Urothelium cell line (cell line): Measurements from ENCODE around the gene ATP1A4.
"Not testable (repeated sequence)": the region's sequence is repeated elsewhere in the genome, so short reads cannot be mapped to it uniquely, and the experiment has no call there.

Experiments used
- DNase-seq: peaks from one replicate; pipeline ENCODE4 v3.0.0; 2011; ENCODE audit warnings: low spot score, mixed read lengths
- FAIRE-seq: peaks from 2 replicates; lab custom pipeline; 2011; peaks lifted over from hg19 to GRCh38; lab: Jason Lieb, UNC

The ATP1A4 gene

GRCh38 chr1:160122978-160123495 lies 28.4 kb upstream of the ATP1A4 start:
- DNase-seq (no peak), FAIRE-seq (no peak)

- DNase-seq (no peak), FAIRE-seq (no peak)
Observed at GRCh38 chr1:160123726-160124125, 27.7 kb upstream of the ATP1A4 start.

- peak; percentile 90 for DNase-seq
- FAIRE-seq, result peak; percentile 96
Observed at GRCh38 chr1:160124705-160125478, 26.5 kb upstream of the ATP1A4 start.

GRCh38 chr1:160125746-160126145 lies 25.7 kb upstream of the ATP1A4 start:
- FAIRE-seq (no peak), DNase-seq (peak; percentile 64)

- DNase-seq, FAIRE-seq: not testable (repeated sequence)
Observed at GRCh38 chr1:160126342-160126741, 25.1 kb upstream of the ATP1A4 start.

DNA sequence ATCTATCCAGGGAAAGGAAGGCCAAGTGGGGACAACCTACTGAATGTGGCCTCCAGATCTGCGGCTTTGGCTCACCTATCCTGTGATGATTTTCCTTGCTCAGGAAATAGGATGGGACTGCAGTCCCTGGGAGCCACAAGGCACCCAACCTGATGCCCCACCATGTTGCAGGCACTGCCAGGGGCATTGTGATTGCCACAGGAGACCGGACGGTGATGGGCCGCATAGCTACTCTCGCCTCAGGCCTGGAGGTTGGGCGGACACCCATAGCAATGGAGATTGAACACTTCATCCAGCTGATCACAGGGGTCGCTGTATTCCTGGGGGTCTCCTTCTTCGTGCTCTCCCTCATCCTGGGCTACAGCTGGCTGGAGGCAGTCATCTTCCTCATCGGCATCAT lies 24.0 kb upstream of the ATP1A4 start:
- no peak for FAIRE-seq
- no peak for DNase-seq

GRCh38 chr1:160127865-160128523 lies 23.4 kb upstream of the ATP1A4 start:
- DNase-seq (peak; percentile 62), FAIRE-seq (no peak)

- FAIRE-seq, result no peak
- no peak for DNase-seq
Observed at GRCh38 chr1:160128636-160129035, 22.8 kb upstream of the ATP1A4 start.

- no peak for FAIRE-seq
- peak; percentile 41 for DNase-seq
Observed at GRCh38 chr1:160129046-160129445, 22.4 kb upstream of the ATP1A4 start.

DNA sequence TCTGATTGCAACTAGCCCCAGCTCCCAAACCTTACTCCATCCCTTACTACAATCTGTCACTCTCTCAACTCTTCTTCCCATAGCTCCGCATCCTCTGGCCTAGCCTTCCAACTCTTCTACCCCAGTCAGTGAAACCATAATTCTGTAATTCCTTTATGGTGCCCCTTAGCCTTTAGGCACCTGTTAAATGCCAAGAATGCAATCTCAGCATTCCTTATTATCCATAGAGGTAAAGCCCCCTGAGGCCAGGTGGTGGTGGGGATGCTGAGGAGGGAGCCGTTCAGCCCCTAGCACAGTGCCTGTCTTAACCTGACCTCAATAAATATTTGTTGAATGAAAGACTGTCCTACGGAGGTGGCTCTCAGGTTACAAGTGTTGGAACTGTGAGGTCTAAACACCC lies 21.8 kb upstream of the ATP1A4 start:
- DNase-seq, result no peak
- FAIRE-seq, result no peak

DNA sequence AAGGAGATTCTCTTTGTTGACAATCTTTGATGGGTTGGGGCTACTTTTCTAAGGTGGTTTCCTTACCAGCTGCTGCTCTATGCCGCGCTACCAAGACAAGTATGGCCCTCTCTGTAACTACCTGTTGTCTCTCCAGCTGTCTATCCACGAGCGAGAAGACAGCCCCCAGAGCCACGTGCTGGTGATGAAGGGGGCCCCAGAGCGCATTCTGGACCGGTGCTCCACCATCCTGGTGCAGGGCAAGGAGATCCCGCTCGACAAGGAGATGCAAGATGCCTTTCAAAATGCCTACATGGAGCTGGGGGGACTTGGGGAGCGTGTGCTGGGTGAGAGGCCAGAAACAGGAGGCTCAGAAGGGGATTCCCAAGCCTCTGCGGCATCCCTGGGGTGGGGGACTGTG lies 21.4 kb upstream of the ATP1A4 start:
- DNase-seq, result no peak
- FAIRE-seq, result no peak

- DNase-seq, result no peak
- no peak for FAIRE-seq
Observed at GRCh38 chr1:160130486-160130885, 20.9 kb upstream of the ATP1A4 start.

- FAIRE-seq (no peak), DNase-seq (no peak)
Observed at GRCh38 chr1:160130939-160131338, 20.5 kb upstream of the ATP1A4 start.

DNA sequence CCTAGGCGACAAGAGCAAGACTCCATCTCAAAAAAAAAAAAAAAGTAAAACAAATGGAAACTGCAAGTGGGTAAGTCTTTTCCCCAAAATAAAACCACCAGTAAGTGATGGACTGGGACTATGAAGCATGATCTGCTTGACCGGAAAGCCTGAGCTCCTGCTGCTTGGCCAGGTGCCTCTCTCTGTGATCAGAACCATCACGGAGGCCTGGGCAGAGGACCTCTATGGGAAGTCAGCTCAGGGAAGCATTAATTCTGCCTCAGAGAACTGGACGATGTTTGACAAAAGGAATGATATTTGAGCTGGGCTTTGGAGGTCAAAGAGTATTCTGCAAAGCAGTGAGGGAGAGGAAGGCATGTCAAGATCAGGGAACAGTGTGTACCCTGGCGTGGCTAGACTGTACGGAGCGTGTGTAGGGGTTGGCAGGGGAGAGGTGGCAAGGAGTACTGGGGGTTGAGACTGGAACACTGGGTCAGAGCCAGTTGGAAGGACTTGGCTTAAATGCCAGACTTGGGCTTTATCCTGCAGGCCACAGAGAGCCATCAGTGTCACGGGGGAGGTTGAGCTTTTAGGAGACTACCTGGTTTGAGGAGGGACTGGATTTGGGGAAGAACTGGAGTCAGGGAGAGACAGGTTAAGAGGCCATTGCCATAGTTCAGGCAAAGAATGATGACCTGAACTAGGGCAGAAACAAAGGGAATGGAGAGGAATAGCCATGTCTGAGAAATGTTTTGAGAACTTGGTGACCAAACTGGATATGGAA lies 19.4 kb upstream of the ATP1A4 start:
- FAIRE-seq (no peak), DNase-seq (no peak)

- DNase-seq (no peak), FAIRE-seq (peak; percentile 77)
Observed at GRCh38 chr1:160133990-160134770, 17.2 kb upstream of the ATP1A4 start.

DNA sequence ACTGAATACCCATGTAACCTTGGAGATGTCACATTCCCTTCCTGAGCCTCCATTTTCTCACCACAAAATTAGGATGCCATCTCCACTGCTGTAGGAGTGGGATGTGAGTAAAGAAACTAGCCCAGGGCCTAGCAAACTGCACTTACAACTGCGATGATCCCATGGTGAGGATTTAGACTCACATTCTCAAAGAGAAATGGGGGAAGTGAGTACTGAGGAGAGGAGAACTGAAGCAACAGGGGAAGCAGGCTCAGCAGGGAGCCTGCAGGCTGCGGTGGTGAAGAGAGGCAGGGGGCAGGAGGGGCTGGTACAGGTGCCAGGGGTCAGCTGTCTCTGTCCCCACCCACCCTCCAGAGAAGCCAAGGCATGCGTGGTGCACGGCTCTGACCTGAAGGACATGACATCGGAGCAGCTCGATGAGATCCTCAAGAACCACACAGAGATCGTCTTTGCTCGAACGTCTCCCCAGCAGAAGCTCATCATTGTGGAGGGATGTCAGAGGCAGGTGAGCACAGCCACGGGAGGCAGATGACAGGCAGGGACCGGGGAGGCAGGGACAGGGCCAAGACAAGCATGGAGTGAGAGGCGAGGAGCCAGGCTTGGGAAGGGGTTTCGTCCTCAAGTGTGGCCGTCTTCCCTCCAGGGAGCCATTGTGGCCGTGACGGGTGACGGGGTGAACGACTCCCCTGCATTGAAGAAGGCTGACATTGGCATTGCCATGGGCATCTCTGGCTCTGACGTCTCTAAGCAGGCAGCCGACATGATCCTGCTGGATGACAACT lies 16.4 kb upstream of the ATP1A4 start:
- FAIRE-seq (peak; percentile 92), DNase-seq (no peak)

DNA sequence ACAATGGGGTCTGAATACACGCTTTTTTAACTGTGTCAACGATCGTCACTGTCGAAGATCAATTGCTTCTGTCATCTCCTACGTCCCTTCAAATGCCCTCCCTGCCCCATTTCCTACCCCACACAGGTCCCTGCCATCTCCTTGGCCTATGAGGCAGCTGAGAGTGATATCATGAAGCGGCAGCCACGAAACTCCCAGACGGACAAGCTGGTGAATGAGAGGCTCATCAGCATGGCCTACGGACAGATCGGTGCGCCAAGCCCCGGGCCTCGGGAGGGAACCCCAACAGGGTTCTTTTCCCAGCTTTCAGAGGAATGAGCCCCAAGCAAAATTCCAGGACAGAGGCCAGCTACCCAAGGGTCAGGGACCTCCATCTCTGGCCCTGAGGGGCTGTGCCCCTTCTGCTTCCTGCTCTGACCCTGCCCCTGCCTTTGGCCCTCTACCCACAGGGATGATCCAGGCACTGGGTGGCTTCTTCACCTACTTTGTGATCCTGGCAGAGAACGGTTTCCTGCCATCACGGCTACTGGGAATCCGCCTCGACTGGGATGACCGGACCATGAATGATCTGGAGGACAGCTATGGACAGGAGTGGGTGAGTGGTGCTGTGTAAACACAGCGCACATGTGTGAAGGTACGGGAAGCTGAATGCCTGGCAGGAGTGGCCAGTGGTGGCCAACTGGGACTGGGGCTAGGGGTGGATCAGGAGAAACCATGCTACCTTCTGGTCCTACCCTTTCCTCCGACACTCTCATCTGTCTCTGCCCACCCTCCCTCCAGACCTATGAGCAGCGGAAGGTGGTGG lies 15.1 kb upstream of the ATP1A4 start:
- FAIRE-seq, result no peak

DNA sequence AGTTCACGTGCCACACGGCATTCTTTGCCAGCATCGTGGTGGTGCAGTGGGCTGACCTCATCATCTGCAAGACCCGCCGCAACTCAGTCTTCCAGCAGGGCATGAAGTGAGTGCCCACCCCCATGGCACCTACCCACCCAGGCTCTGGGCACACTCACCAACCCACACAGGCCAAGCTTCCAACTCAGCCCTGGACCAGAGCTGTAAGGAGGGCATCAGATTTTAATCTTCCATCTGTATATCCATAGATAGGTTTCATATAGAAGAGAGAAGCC lies 14.5 kb upstream of the ATP1A4 start:
- DNase-seq (no peak), FAIRE-seq (no peak)

More for the DNA sequence above, 15.1 kb upstream of the ATP1A4 start:
- DNase-seq, result no peak

- FAIRE-seq, result no peak
- no peak for DNase-seq
Observed at GRCh38 chr1:160137216-160137862, 14.1 kb upstream of the ATP1A4 start.
